PC-9 (cell line): ENCODE results near the gene MFNG. TPM values are rescaled to one million over a fixed set of nuclear protein-coding genes. Genes with fewer than 3 reads are reported as not detected.

Experiments
- BruUV-seq: library from RNA; stranded (reverse); fragments of 400-500 nt; replicated peaks from 2 replicates; lab custom pipeline; 2021; lab: Mats Ljungman, UMichigan
- CTCF ChIA-PET: fragments of 300-600 bp; sonication (Branson Sonifier 250); formaldehyde crosslinking; loops from one replicate; lab custom pipeline; 2022; ENCODE audit warnings: antibody characterized with exemption; lab: Charles Lee
- POLR2A ChIA-PET: fragments of 300-600 bp; sonication (Branson Sonifier 250); formaldehyde crosslinking; loops from one replicate; lab custom pipeline; 2022; ENCODE audit warnings: antibody characterized with exemption; ENCODE audit not compliant: unreplicated experiment; lab: Charles Lee
- DNase-seq, 2 experiments: peaks; one replicate each; pipeline versions ENCODE4 v3.0.0 to v3.0.0-alpha.2; 2015 to 2022; ENCODE audit warnings: mixed read lengths in 1 of 2
- H2AFZ ChIP-seq: fragments of 200-600 bp; sonication (generic); 2 replicates; pipeline ENCODE4 v1.8.1; 2017; ENCODE audit warnings: antibody characterized with exemption
- H3F3A ChIP-seq: fragments of 200-600 bp; sonication (generic); 2 replicates; pipeline ENCODE4 v1.8.1; 2017; ENCODE audit warnings: antibody characterized with exemption, mild to moderate bottlenecking, low read depth; ENCODE audit not compliant: insufficient read depth
- H3K27ac ChIP-seq: fragments of 200-600 bp; sonication (generic); 2 replicates; pipeline ENCODE4 v1.6.1; 2016; ENCODE audit warnings: mixed run types
- H3K27me3 ChIP-seq: fragments of 200-600 bp; sonication (generic); 2 replicates; pipeline ENCODE4 v1.6.1; 2016; ENCODE audit warnings: low read depth, mixed run types; ENCODE audit not compliant: insufficient read depth
- H3K36me3 ChIP-seq: fragments of 200-600 bp; sonication (generic); 2 replicates; pipeline ENCODE4 v1.6.1; 2016; ENCODE audit warnings: low read depth, mixed run types
- H3K4me1 ChIP-seq: fragments of 200-600 bp; sonication (generic); replicated peaks from 2 replicates; pipeline ENCODE4 v1.6.1; 2016; ENCODE audit warnings: mixed run types; ENCODE audit not compliant: insufficient read depth
- H3K4me2 ChIP-seq: fragments of 200-600 bp; sonication (generic); 2 replicates; pipeline ENCODE4 v1.6.1; 2017; ENCODE audit warnings: mixed run types
- H3K4me3 ChIP-seq: fragments of 200-600 bp; sonication (generic); 2 replicates; pipeline ENCODE4 v1.6.1; 2016; ENCODE audit warnings: mixed run types
- H3K79me2 ChIP-seq: fragments of 200-600 bp; sonication (generic); 2 replicates; pipeline ENCODE4 v1.6.1; 2017; ENCODE audit warnings: low read depth, mixed run types
- H3K9me2 ChIP-seq: fragments of 200-600 bp; sonication (generic); 2 replicates; pipeline ENCODE4 v1.8.1; 2017; ENCODE audit warnings: mild to moderate bottlenecking; ENCODE audit not compliant: insufficient read depth
- H3K9me3 ChIP-seq: fragments of 200-600 bp; sonication (generic); 2 replicates; pipeline ENCODE4 v1.8.1; 2016; ENCODE audit warnings: low read depth; ENCODE audit not compliant: insufficient read depth
- H4K20me1 ChIP-seq: fragments of 200-600 bp; sonication (generic); 2 replicates; pipeline ENCODE4 v1.8.1; 2017; ENCODE audit not compliant: insufficient read depth
- CTCF ChIP-seq: fragments of 200-600 bp; sonication (generic); conservative IDR thresholded peaks from 2 replicates; pipeline ENCODE4 v1.6.1; 2017; ENCODE audit warnings: mixed run types, antibody characterized with exemption, mild to moderate bottlenecking, moderate library complexity
- EZH2 ChIP-seq: fragments of 200-600 bp; sonication (generic); IDR thresholded peaks from 2 replicates; pipeline ENCODE4 v1.8.0; 2017; ENCODE audit warnings: antibody characterized with exemption, low read depth
- intact Hi-C: fragments of 100-400 bp; cut with micrococcal nuclease; formaldehyde crosslinking; loops from one replicate; pipeline ENCODE4 v1.10.0; 2022; ENCODE audit not compliant: unreplicated experiment
- total RNA-seq: library from RNA; stranded (reverse); gene quantifications from 2 replicates; pipeline ENCODE4 v1.2.3, GENCODE V29; 2021

MFNG gene
- total RNA-seq, 1 experiment from 2014 or later: 28.1 TPM

DNA sequence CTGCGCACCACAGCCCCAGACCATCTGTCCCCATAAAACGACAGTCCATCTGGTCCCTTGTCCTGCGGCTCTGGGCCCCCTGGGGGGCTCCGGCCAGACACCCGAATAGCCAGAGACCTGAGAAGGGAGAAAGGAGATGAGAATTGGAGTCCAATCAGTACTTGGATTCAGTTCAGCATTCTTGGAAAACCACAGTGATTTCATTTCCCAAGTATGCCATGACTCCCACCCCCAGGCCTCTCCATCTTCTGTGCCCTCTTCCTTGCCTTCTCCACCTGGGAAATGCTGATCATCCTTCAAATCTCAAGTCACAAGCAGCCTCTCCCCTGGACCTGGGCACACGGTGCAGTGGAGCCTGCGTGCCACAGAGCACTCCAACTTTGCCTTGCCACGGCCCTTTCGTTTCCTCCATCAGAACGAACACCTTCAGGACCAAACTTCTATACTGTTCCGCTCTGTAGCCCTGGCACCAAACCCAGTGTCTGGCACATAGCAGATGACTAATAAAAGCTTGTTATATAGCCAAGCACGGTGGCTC is 10.9 kb upstream of the MFNG start:
- Histone ChIP-seq H3K27me3 (no peaks in the 10 kb centered on the region), H3K9me2 (no peaks in the 10 kb centered on the region), H2AFZ (no peak overlapping the region), H3K9me3 (no peaks in the 10 kb centered on the region), H3K36me3 (no peaks in the 10 kb centered on the region), H3K4me1 (peaks cover 18% of the 10 kb centered on the region), H3K4me2 (0 out of 2 replicates have a peak overlapping the region, but pooled peaks have one; percentile 9), H4K20me1 (0 out of 2 replicates have a peak, but pooled peaks cover 3% of the 10 kb centered on the region), H3F3A (peaks cover 31% of the 10 kb centered on the region; the same call in 1 of the 2 replicates), H3K27ac (no peak overlapping the region), H3K4me3 (no peak overlapping the region), H3K79me2 (no peaks in the 10 kb centered on the region)
- TF ChIP-seq EZH2 (no peak), CTCF (no peak)
- intact Hi-C loops: no loop called here
- ChIA-PET POLR2A (interaction anchor here (0.6 kb wide), 1 partner anchor 68 kb away, joined by 4 read pairs; no protein-coding TSS in a partner anchor), CTCF (interaction anchor here (0.6 to 1.2 kb wide), 5 partner anchors 14 to 477 kb away, joined by 3 to 6 read pairs (median 3); no protein-coding TSS in a partner anchor)
- no TSS peak for BruUV-seq
- peak; percentile 56 to 61 for DNase-seq

DNA sequence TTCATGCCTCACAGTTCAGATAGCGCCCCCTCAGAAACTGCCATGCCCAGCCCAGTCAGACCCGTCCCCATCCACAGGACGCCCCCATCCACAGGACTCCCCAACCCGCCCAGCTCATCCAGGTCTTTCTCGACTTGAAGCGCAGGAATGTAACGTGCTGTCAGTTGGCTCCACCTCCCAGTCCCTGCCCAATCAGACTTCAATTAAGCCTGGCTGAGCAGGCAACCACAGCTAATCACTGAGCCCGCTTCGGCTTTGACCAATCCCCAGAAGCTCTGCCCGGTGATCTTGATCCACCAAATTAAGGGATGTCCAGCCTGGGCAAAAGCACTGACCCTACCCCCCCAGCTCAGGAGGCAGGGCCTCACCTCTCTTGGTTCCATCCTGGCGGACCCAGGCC is 10.5 kb upstream of the MFNG start:
- CTCF ChIA-PET: no interaction called here

DNA sequence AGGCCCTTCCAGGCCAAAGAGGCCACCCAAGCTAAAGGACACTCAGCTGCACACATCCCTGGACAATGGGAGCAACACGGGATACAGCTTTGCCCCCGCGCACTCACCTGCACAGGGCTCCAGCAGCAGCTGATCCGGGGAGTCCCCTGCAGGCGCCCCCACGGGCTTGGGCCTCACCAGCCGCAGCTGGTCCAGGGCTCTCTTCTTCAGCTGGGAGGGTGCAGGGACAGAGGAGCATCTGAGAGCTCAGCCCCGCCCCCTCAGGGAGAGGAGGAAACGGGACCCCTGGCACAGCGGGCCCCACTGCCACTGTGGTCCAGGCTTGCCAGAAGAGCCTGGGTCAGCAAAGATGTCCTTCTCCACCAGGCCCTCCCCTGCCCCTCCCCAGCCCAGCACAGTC is 7.8 kb upstream of the MFNG start:
- Histone ChIP-seq H3F3A (peaks cover 21% of the 10 kb centered on the region), H4K20me1 (0 out of 2 replicates have a peak, but pooled peaks cover 3% of the 10 kb centered on the region), H3K4me1 (peaks cover 10% of the 10 kb centered on the region; the same call in 1 of the 2 replicates), H3K27ac (no peak overlapping the region), H3K4me2 (no peak overlapping the region), H2AFZ (no peak overlapping the region), H3K4me3 (no peak overlapping the region), H3K27me3 (no peaks in the 10 kb centered on the region), H3K9me3 (no peaks in the 10 kb centered on the region), H3K36me3 (no peaks in the 10 kb centered on the region), H3K9me2 (no peaks in the 10 kb centered on the region), H3K79me2 (no peaks in the 10 kb centered on the region)
- DNase-seq: no peak
- ChIA-PET POLR2A (no interaction called here), CTCF (no interaction called here)
- intact Hi-C loops: no loop called here
- TF ChIP-seq CTCF: no peak
- TF ChIP-seq EZH2: no peak
- BruUV-seq: no TSS peak

More for the DNA sequence above, 10.5 kb upstream of the MFNG start:
- Histone ChIP-seq H3K4me1 (peaks cover 13% of the 10 kb centered on the region), H4K20me1 (0 out of 2 replicates have a peak, but pooled peaks cover 3% of the 10 kb centered on the region), H3F3A (peaks cover 26% of the 10 kb centered on the region; the same call in 1 of the 2 replicates), H3K9me2 (no peaks in the 10 kb centered on the region), H3K79me2 (no peaks in the 10 kb centered on the region), H3K27ac (no peak overlapping the region), H3K4me3 (no peak overlapping the region), H3K9me3 (no peaks in the 10 kb centered on the region), H3K27me3 (no peaks in the 10 kb centered on the region), H3K4me2 (0 out of 2 replicates have a peak overlapping the region, but pooled peaks have one; percentile 9), H3K36me3 (no peaks in the 10 kb centered on the region), H2AFZ (no peak overlapping the region)
- TF ChIP-seq CTCF (no peak), EZH2 (no peak)
- no peak for DNase-seq
- BruUV-seq: no TSS peak
- POLR2A ChIA-PET: no interaction called here
- intact Hi-C loops: no loop called here
